SK-N-MC (cell line): ENCODE results near the gene PYGL.

ENCODE experiments used
- EZH2 ChIP-seq: fragments of 200-600 bp; sonication (generic); IDR thresholded peaks from one replicate; pipeline ENCODE4 v1.6.1; 2017; ENCODE audit warnings: antibody characterized with exemption
- FOXP2 ChIP-seq: optimal IDR thresholded peaks from 2 replicates; pipeline ENCODE3; 2011; ENCODE audit warnings: mild to moderate bottlenecking, moderate library complexity; ENCODE audit not compliant: insufficient read depth; ENCODE audit errors: extremely low read length, control extremely low read depth
- POLR2AphosphoS5 ChIP-seq: IDR thresholded peaks from 2 replicates; pipeline ENCODE4 v1.6.1; 2012; ENCODE audit warnings: mild to moderate bottlenecking, low read depth, low read length, borderline replicate concordance

GRCh38 chr14:50970886-50971781 is 26.9 kb upstream of the PYGL start:
- TF ChIP-seq EZH2 (no peak), POLR2AphosphoS5 (no peak), FOXP2 (no peak)
